H9 (cell line): Measurements from ENCODE around the gene TBCK. TPM values are rescaled to one million over a fixed set of nuclear protein-coding genes. Genes with fewer than 3 reads are reported as not detected.

Experiments used
- DNase-seq: peaks from one replicate; pipeline ENCODE4 v3.0.0-alpha.2; 2017
- H2AFZ ChIP-seq: one replicate; pipeline ENCODE4 v1.6.1; 2013; ENCODE audit warnings: mild to moderate bottlenecking, low read length, control low read depth, moderate library complexity
- H2AK5ac ChIP-seq: 2 replicates; pipeline ENCODE4 v1.6.1; 2013; ENCODE audit warnings: low read length, control low read depth, mixed read lengths; ENCODE audit not compliant: insufficient read length
- H2BK120ac ChIP-seq: one replicate; pipeline ENCODE4 v1.6.1; 2013; ENCODE audit warnings: low read depth, mild to moderate bottlenecking, low read length, control low read depth, inconsistent platforms; ENCODE audit not compliant: poor library complexity, severe bottlenecking
- H2BK12ac ChIP-seq: 2 replicates; pipeline ENCODE4 v1.6.1; 2013; ENCODE audit warnings: low read length, control low read depth, mixed read lengths, low read depth; ENCODE audit not compliant: insufficient read length
- H2BK15ac ChIP-seq: 2 replicates; pipeline ENCODE4 v1.6.1; 2013; ENCODE audit warnings: low read depth, low read length, control low read depth
- H2BK20ac ChIP-seq: one replicate; pipeline ENCODE4 v1.6.1; 2013; ENCODE audit warnings: low read depth, mild to moderate bottlenecking, low read length, control low read depth, inconsistent platforms; ENCODE audit not compliant: poor library complexity, severe bottlenecking
- H2BK5ac ChIP-seq: 2 replicates; pipeline ENCODE4 v1.6.1; 2013; ENCODE audit warnings: low read length, control low read depth, mixed read lengths; ENCODE audit not compliant: insufficient read length
- H3K14ac ChIP-seq: 2 replicates; pipeline ENCODE4 v1.6.1; 2013; ENCODE audit warnings: low read length, control low read depth; ENCODE audit not compliant: insufficient read depth
- H3K18ac ChIP-seq: 2 replicates; pipeline ENCODE4 v1.6.1; 2013; ENCODE audit warnings: low read depth, mild to moderate bottlenecking, mixed read lengths, low read length, control low read depth; ENCODE audit not compliant: insufficient read length
- H3K23ac ChIP-seq: 2 replicates; pipeline ENCODE4 v1.6.1; 2013; ENCODE audit warnings: low read length, control low read depth, mixed read lengths, low read depth; ENCODE audit not compliant: insufficient read length
- H3K23me2 ChIP-seq: 2 replicates; pipeline ENCODE4 v1.6.1; 2013; ENCODE audit warnings: low read depth, mild to moderate bottlenecking, mixed read lengths, low read length, control low read depth; ENCODE audit not compliant: insufficient read length, poor library complexity, severe bottlenecking
- H3K27ac ChIP-seq: 2 replicates; pipeline ENCODE4 v1.5.1; 2013; ENCODE audit warnings: low read length, control low read depth, mixed read lengths, low read depth; ENCODE audit not compliant: insufficient read length
- H3K27me3 ChIP-seq: 2 replicates; pipeline ENCODE4 v1.6.1; 2013; ENCODE audit warnings: low read length, control low read depth, inconsistent platforms; ENCODE audit not compliant: insufficient read depth
- H3K4ac ChIP-seq: 2 replicates; pipeline ENCODE4 v1.6.1; 2013; ENCODE audit warnings: low read depth, mild to moderate bottlenecking, control low read depth, inconsistent platforms, low read length, moderate library complexity
- H3K4me1 ChIP-seq: 2 replicates; pipeline ENCODE4 v1.6.1; 2013; ENCODE audit warnings: low read length, control low read depth, inconsistent platforms; ENCODE audit not compliant: insufficient read depth
- H3K4me2 ChIP-seq: 2 replicates; pipeline ENCODE4 v1.6.1; 2013; ENCODE audit warnings: low read length, control low read depth, mixed read lengths; ENCODE audit not compliant: insufficient read length, insufficient read depth
- H3K56ac ChIP-seq: 2 replicates; pipeline ENCODE4 v1.6.1; 2013; ENCODE audit warnings: low read depth, mild to moderate bottlenecking, mixed read lengths, low read length, control low read depth; ENCODE audit not compliant: insufficient read length
- H3K79me1 ChIP-seq: 2 replicates; pipeline ENCODE4 v1.6.1; 2013; ENCODE audit warnings: low read depth, mild to moderate bottlenecking, moderate library complexity, low read length, control low read depth, inconsistent platforms; ENCODE audit not compliant: insufficient read depth, poor library complexity, severe bottlenecking
- H3K79me2 ChIP-seq: 2 replicates; pipeline ENCODE4 v1.6.1; 2013; ENCODE audit warnings: low read length, control low read depth, inconsistent platforms; ENCODE audit not compliant: insufficient read depth
- H3K9ac ChIP-seq: 2 replicates; pipeline ENCODE4 v1.6.1; 2013; ENCODE audit warnings: low read length, control low read depth, mixed read lengths; ENCODE audit not compliant: insufficient read length; ENCODE audit errors: extremely low read depth
- H3K9me3 ChIP-seq: one replicate; pipeline ENCODE4 v1.6.1; 2013; ENCODE audit warnings: low read depth, low read length, inconsistent platforms; ENCODE audit not compliant: control insufficient read depth
- H3T11ph ChIP-seq: one replicate; pipeline ENCODE4 v1.6.1; 2013; ENCODE audit warnings: mild to moderate bottlenecking, low read length, control low read depth, inconsistent platforms
- H4K20me1 ChIP-seq: one replicate; pipeline ENCODE4 v1.6.1; 2013; ENCODE audit not compliant: control insufficient read depth, insufficient read length, insufficient read depth
- H4K5ac ChIP-seq: 2 replicates; pipeline ENCODE4 v1.6.1; 2013; ENCODE audit warnings: low read depth, mild to moderate bottlenecking, mixed read lengths, low read length, control low read depth; ENCODE audit not compliant: insufficient read length
- H4K8ac ChIP-seq: replicated peaks from 2 replicates; pipeline ENCODE4 v1.6.1; 2013; ENCODE audit warnings: low read length, control low read depth, mixed read lengths, low read depth; ENCODE audit not compliant: insufficient read length
- H4K91ac ChIP-seq: 2 replicates; pipeline ENCODE4 v1.6.1; 2013; ENCODE audit warnings: low read depth, mild to moderate bottlenecking, moderate library complexity, mixed read lengths, low read length, control low read depth; ENCODE audit not compliant: insufficient read length
- H3K27ac Mint-ChIP-seq, 3 experiments: 2 replicates in 2 of 3; 3 replicates in 1 of 3; pipeline ENCODE4 v1.8.0; 2020 to 2021; ENCODE audit warnings: mixed read lengths in 3 of 3, mild to moderate bottlenecking in 1 of 3, moderate library complexity in 1 of 3
- H3K27me3 Mint-ChIP-seq: 2 replicates; pipeline ENCODE4 v1.8.0; 2021; ENCODE audit warnings: low read depth, mild to moderate bottlenecking, moderate library complexity, mixed read lengths
- H3K36me3 Mint-ChIP-seq, 3 experiments: 2 replicates in 2 of 3; 3 replicates in 1 of 3; pipeline ENCODE4 v1.8.0; 2020 to 2021; ENCODE audit warnings: low read depth in 3 of 3, mixed read lengths in 3 of 3; ENCODE audit not compliant: insufficient read depth in 1 of 3
- H3K4me1 Mint-ChIP-seq, 2 experiments: 2 replicates each; pipeline ENCODE4 v1.8.0; 2020; ENCODE audit warnings: mixed read lengths in 2 of 2
- H3K4me3 Mint-ChIP-seq, 2 experiments: 2 replicates in 1 of 2; 3 replicates in 1 of 2; pipeline ENCODE4 v1.8.0; 2020 to 2021; ENCODE audit warnings: mild to moderate bottlenecking in 2 of 2, mixed read lengths in 2 of 2, moderate library complexity in 1 of 2
- H3K9me3 Mint-ChIP-seq, 2 experiments: 2 replicates in 1 of 2; 3 replicates in 1 of 2; pipeline ENCODE4 v1.8.0; 2020; ENCODE audit warnings: mild to moderate bottlenecking in 2 of 2, mixed read lengths in 2 of 2, moderate library complexity in 1 of 2
- WGBS: extraction: QIAGEN DNeasy Blood & Tissue Kit; methylation state at CpG from one replicate; pipeline ENCODE4 v1.1.7; 2013; ENCODE audit warnings: missing lambda C conversion rate, low lambda C conversion rate, mixed read lengths; ENCODE audit not compliant: insufficient read length; ENCODE audit errors: extremely low coverage; 5-methylcytosine and 5-hydroxymethylcytosine counted together
- total RNA-seq: library from RNA; stranded (reverse); gene quantifications from 2 replicates; pipeline ENCODE4 v1.2.1, GENCODE V29; 2021
- TF ChIP-seq, protein P1 (sequence below): fragments of 200-600 bp; sonication (generic); conservative IDR thresholded peaks from 3 replicates; pipeline ENCODE4 v1.8.0; 2021; ENCODE audit warnings: antibody characterized with exemption, mild to moderate bottlenecking

The TBCK gene
- total RNA-seq, 1 experiment from 2014 or later = 22.1 TPM

GRCh38 chr4:106011387-106011786 lies 304.6 kb downstream of the TBCK start:
- Histone ChIP-seq H3K9ac (no peak overlapping the region), H2BK12ac (no peak overlapping the region), H3K23me2 (no peaks in the 10 kb centered on the region), H2BK120ac (no peak overlapping the region), H3K9me3 (no peaks in the 10 kb centered on the region), H3K56ac (no peak overlapping the region), H3K79me2 (no peaks in the 10 kb centered on the region), H2BK5ac (no peak overlapping the region), H3K27ac (no peak overlapping the region), H2AK5ac (no peak overlapping the region), H3K27me3 (no peaks in the 10 kb centered on the region), H4K5ac (no peak overlapping the region), H2BK20ac (no peak overlapping the region), H3K79me1 (no peaks in the 10 kb centered on the region), H3K18ac (no peak overlapping the region), H3K4me1 (no peaks in the 10 kb centered on the region), H3K4me2 (no peak overlapping the region), H2AFZ (no peak overlapping the region), H4K91ac (no peak overlapping the region), H2BK15ac (no peak overlapping the region), H3T11ph (no peak overlapping the region), H4K8ac (no peak overlapping the region), H3K23ac (no peak overlapping the region), H4K20me1 (no peaks in the 10 kb centered on the region), H3K4ac (no peak overlapping the region), H3K14ac (no peak overlapping the region)
- Mint-ChIP-seq H3K27ac (no peak overlapping the region), H3K4me3 (no peak overlapping the region), H3K4me1 (no peaks in the 10 kb centered on the region), H3K9me3 (peaks cover 11 to 13% of the 10 kb centered on the region in 2 experiments; a peak in 4 of 5 replicates), H3K27me3 (no peaks in the 10 kb centered on the region), H3K36me3 (peaks cover 3 to 14% (median 5%) of the 10 kb centered on the region in 3 experiments; a peak in 4 of 7 replicates)
- TF ChIP-seq, protein P1, sequence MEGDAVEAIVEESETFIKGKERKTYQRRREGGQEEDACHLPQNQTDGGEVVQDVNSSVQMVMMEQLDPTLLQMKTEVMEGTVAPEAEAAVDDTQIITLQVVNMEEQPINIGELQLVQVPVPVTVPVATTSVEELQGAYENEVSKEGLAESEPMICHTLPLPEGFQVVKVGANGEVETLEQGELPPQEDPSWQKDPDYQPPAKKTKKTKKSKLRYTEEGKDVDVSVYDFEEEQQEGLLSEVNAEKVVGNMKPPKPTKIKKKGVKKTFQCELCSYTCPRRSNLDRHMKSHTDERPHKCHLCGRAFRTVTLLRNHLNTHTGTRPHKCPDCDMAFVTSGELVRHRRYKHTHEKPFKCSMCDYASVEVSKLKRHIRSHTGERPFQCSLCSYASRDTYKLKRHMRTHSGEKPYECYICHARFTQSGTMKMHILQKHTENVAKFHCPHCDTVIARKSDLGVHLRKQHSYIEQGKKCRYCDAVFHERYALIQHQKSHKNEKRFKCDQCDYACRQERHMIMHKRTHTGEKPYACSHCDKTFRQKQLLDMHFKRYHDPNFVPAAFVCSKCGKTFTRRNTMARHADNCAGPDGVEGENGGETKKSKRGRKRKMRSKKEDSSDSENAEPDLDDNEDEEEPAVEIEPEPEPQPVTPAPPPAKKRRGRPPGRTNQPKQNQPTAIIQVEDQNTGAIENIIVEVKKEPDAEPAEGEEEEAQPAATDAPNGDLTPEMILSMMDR = no peak
- no peak for DNase-seq
- WGBS = no CpG with 5 or more reads among the region's 1 CpG
